Testis (tissue), 2 donors: ENCODE results near the gene MCEE.

Source experiments
- POLR2A ChIP-seq: fragments of 450-650 bp; IDR thresholded peaks from one replicate; pipeline ENCODE4 v1.6.1; 2017; ENCODE audit warnings: antibody characterized with exemption, mild to moderate bottlenecking, moderate library complexity
- TF ChIP-seq, protein P1 (sequence below), 3 experiments: fragments of 450-650 bp in 2 of 3; fragments of 200-600 bp in 1 of 3; sonication (generic) in 1 of 3; IDR thresholded peaks; one replicate each; pipeline ENCODE4 v1.5.1; 2016 to 2019; ENCODE audit warnings: antibody characterized with exemption in 3 of 3, mild to moderate bottlenecking in 2 of 3, moderate library complexity in 1 of 3

- TF ChIP-seq, protein P1, sequence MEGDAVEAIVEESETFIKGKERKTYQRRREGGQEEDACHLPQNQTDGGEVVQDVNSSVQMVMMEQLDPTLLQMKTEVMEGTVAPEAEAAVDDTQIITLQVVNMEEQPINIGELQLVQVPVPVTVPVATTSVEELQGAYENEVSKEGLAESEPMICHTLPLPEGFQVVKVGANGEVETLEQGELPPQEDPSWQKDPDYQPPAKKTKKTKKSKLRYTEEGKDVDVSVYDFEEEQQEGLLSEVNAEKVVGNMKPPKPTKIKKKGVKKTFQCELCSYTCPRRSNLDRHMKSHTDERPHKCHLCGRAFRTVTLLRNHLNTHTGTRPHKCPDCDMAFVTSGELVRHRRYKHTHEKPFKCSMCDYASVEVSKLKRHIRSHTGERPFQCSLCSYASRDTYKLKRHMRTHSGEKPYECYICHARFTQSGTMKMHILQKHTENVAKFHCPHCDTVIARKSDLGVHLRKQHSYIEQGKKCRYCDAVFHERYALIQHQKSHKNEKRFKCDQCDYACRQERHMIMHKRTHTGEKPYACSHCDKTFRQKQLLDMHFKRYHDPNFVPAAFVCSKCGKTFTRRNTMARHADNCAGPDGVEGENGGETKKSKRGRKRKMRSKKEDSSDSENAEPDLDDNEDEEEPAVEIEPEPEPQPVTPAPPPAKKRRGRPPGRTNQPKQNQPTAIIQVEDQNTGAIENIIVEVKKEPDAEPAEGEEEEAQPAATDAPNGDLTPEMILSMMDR (IDR thresholded peaks at IDR 0.05), result no peak
- TF ChIP-seq POLR2A, result no peak
Observed at GRCh38 chr2:71101656-71102055, 28.4 kb downstream of the MCEE start.
